IMR-90 (cell line): Measurements from ENCODE around the gene CTNNA2. TPM values are rescaled to one million over a fixed set of nuclear protein-coding genes. Genes with fewer than 3 reads are reported as not detected.

Source experiments
- ATAC-seq: fragments of 200-7000 bp; cut with Tn5 transposase; 2 replicates; pipeline ENCODE4 v1.9.1; 2020; ENCODE audit warnings: low read depth, mild to moderate bottlenecking, moderate library complexity
- BruUV-seq: library from RNA; stranded (reverse); fragments of 400-500 nt; replicated peaks from 2 replicates; lab custom pipeline; 2021; lab: Mats Ljungman, UMichigan
- CTCF ChIA-PET: fragments of 300-600 bp; formaldehyde crosslinking; extraction: SDS; loops from one replicate; lab custom pipeline; 2021; ENCODE audit warnings: antibody characterized with exemption; lab: Yijun Ruan, JAX
- POLR2A ChIA-PET: fragments of 300-600 bp; sonication (Branson Sonifier 250); formaldehyde crosslinking; loops from one replicate; lab custom pipeline; 2022; ENCODE audit warnings: antibody characterized with exemption; ENCODE audit not compliant: unreplicated experiment; lab: Charles Lee
- DNase-seq: peaks from one replicate; pipeline ENCODE4 v3.0.0; 2013
- H2AFZ ChIP-seq: replicated peaks from 2 replicates; pipeline ENCODE3; 2013; ENCODE audit warnings: low read length, mild to moderate bottlenecking; ENCODE audit not compliant: poor library complexity
- H2AK5ac ChIP-seq: 2 replicates; pipeline ENCODE4 v1.6.1; 2013; ENCODE audit warnings: low read depth, low read length, inconsistent platforms
- H2AK9ac ChIP-seq: replicated peaks from 2 replicates; pipeline ENCODE3; 2013; ENCODE audit warnings: mild to moderate bottlenecking, low read depth, low read length, moderate library complexity; ENCODE audit not compliant: poor library complexity
- H2BK120ac ChIP-seq: 2 replicates; pipeline ENCODE4 v1.6.1; 2013; ENCODE audit warnings: low read depth, low read length, inconsistent platforms
- H2BK15ac ChIP-seq: 3 replicates; pipeline ENCODE4 v1.6.1; 2013; ENCODE audit warnings: low read depth, low read length, inconsistent platforms
- H2BK20ac ChIP-seq: 2 replicates; pipeline ENCODE4 v1.6.1; 2013; ENCODE audit warnings: low read depth, mild to moderate bottlenecking, inconsistent platforms, low read length, moderate library complexity
- H2BK5ac ChIP-seq: 2 replicates; pipeline ENCODE4 v1.6.1; 2013; ENCODE audit warnings: mild to moderate bottlenecking, low read depth, low read length, inconsistent platforms; ENCODE audit not compliant: poor library complexity, severe bottlenecking
- H3K14ac ChIP-seq: replicated peaks from 2 replicates; pipeline ENCODE4 v1.6.1; 2013; ENCODE audit warnings: low read depth, low read length, inconsistent platforms
- H3K18ac ChIP-seq: 2 replicates; pipeline ENCODE4 v1.6.1; 2013; ENCODE audit warnings: low read depth, low read length, control low read depth
- H3K23ac ChIP-seq: 2 replicates; pipeline ENCODE4 v1.6.1; 2013; ENCODE audit warnings: low read depth, low read length, inconsistent platforms
- H3K27ac ChIP-seq: 2 replicates; pipeline ENCODE4 v1.5.1; 2013; ENCODE audit warnings: mild to moderate bottlenecking, control low read depth, low read length; ENCODE audit not compliant: insufficient read depth
- H3K27me3 ChIP-seq: 2 replicates; pipeline ENCODE4 v1.6.1; 2013; ENCODE audit warnings: low read length; ENCODE audit not compliant: control insufficient read depth, insufficient read depth
- H3K36me3 ChIP-seq: 2 replicates; pipeline ENCODE4 v1.6.1; 2013; ENCODE audit warnings: low read length, mixed read lengths; ENCODE audit not compliant: control insufficient read depth, insufficient read depth
- H3K4ac ChIP-seq: 2 replicates; pipeline ENCODE4 v1.6.1; 2013; ENCODE audit warnings: low read depth, low read length, inconsistent platforms
- H3K4me1 ChIP-seq: 2 replicates; pipeline ENCODE4 v1.6.1; 2013; ENCODE audit warnings: low read length, mixed read lengths; ENCODE audit not compliant: control insufficient read depth, insufficient read depth
- H3K4me2 ChIP-seq: 2 replicates; pipeline ENCODE4 v1.6.1; 2013; ENCODE audit warnings: low read depth, mild to moderate bottlenecking, control low read depth, low read length, moderate library complexity
- H3K4me3 ChIP-seq: 2 replicates; pipeline ENCODE4 v1.5.1; 2013; ENCODE audit warnings: low read depth, mild to moderate bottlenecking, control low read depth, low read length, moderate library complexity; ENCODE audit not compliant: insufficient read depth
- H3K56ac ChIP-seq: 2 replicates; pipeline ENCODE4 v1.6.1; 2013; ENCODE audit warnings: low read length, inconsistent platforms; ENCODE audit not compliant: insufficient read depth; ENCODE audit errors: extremely low read depth
- H3K79me1 ChIP-seq, 2 experiments: 2 replicates each; pipeline ENCODE4 v1.6.1; 2013; ENCODE audit warnings: low read length in 2 of 2, inconsistent platforms in 1 of 2, low read depth in 1 of 2
- H3K9ac ChIP-seq: 2 replicates; pipeline ENCODE4 v1.6.1; 2013; ENCODE audit warnings: low read depth, low read length, control low read depth
- H3K9me1 ChIP-seq: 2 replicates; pipeline ENCODE4 v1.6.1; 2013; ENCODE audit warnings: low read length, inconsistent platforms; ENCODE audit not compliant: insufficient read depth
- H3K9me3 ChIP-seq: 2 replicates; pipeline ENCODE4 v1.6.1; 2013; ENCODE audit warnings: low read length; ENCODE audit not compliant: control insufficient read depth, insufficient read depth
- H4K20me1 ChIP-seq: 2 replicates; pipeline ENCODE4 v1.6.1; 2013; ENCODE audit warnings: low read length, inconsistent platforms; ENCODE audit not compliant: insufficient read depth
- H4K5ac ChIP-seq: 2 replicates; pipeline ENCODE4 v1.6.1; 2013; ENCODE audit warnings: mild to moderate bottlenecking, low read depth, low read length, control low read depth
- H4K8ac ChIP-seq, 2 experiments: 2 replicates each; pipeline ENCODE4 v1.6.1; 2013; ENCODE audit warnings: low read depth in 2 of 2, low read length in 2 of 2, control low read depth in 1 of 2, inconsistent platforms in 1 of 2
- H4K91ac ChIP-seq: 2 replicates; pipeline ENCODE4 v1.6.1; 2013; ENCODE audit warnings: low read depth, low read length, inconsistent platforms; ENCODE audit not compliant: insufficient read depth
- BHLHE40 ChIP-seq: fragments of 150-350 bp; IDR thresholded peaks from 2 replicates; pipeline ENCODE4 v1.6.1; 2016; ENCODE audit warnings: mild to moderate bottlenecking, low read depth, low read length
- CEBPB ChIP-seq: IDR thresholded peaks from 2 replicates; pipeline ENCODE4 v1.6.1; 2012; ENCODE audit warnings: low read depth, low read length, improper control_type of control experiment
- CHD1 ChIP-seq: IDR thresholded peaks from 2 replicates; pipeline ENCODE4 v1.6.1; 2012; ENCODE audit warnings: low read depth, low read length, improper control_type of control experiment
- ELK1 ChIP-seq: fragments of 150-350 bp; IDR thresholded peaks from 2 replicates; pipeline ENCODE4 v1.6.1; 2016; ENCODE audit warnings: low read depth, mild to moderate bottlenecking, low read length, moderate library complexity, borderline replicate concordance
- FOS ChIP-seq: fragments of 150-350 bp; IDR thresholded peaks from 2 replicates; pipeline ENCODE4 v1.6.1; 2016; ENCODE audit warnings: low read depth, low read length
- MAFK ChIP-seq: IDR thresholded peaks from 2 replicates; pipeline ENCODE4 v1.6.1; 2012; ENCODE audit warnings: low read depth, low read length, improper control_type of control experiment
- MAZ ChIP-seq: IDR thresholded peaks from 2 replicates; pipeline ENCODE4 v1.6.1; 2012; ENCODE audit warnings: low read depth, mild to moderate bottlenecking, low read length, improper control_type of control experiment, moderate library complexity, borderline replicate concordance
- MXI1 ChIP-seq: IDR thresholded peaks from 2 replicates; pipeline ENCODE4 v1.6.1; 2012; ENCODE audit warnings: low read depth, mild to moderate bottlenecking, low read length, moderate library complexity, borderline replicate concordance
- NFE2L2 ChIP-seq: fragments of 150-350 bp; IDR thresholded peaks from 2 replicates; pipeline ENCODE4 v1.6.1; 2016; ENCODE audit warnings: low read depth, mild to moderate bottlenecking, low read length
- POLR2A ChIP-seq: IDR thresholded peaks from 2 replicates; pipeline ENCODE4 v1.6.1; 2012; ENCODE audit warnings: mild to moderate bottlenecking, low read depth, low read length
- RAD21 ChIP-seq: IDR thresholded peaks from 2 replicates; pipeline ENCODE4 v1.6.1; 2012; ENCODE audit warnings: low read length, improper control_type of control experiment
- RCOR1 ChIP-seq: IDR thresholded peaks from 2 replicates; pipeline ENCODE4 v1.6.1; 2012; ENCODE audit warnings: mild to moderate bottlenecking, low read length, improper control_type of control experiment; ENCODE audit not compliant: insufficient replicate concordance
- RFX5 ChIP-seq: IDR thresholded peaks from 2 replicates; pipeline ENCODE4 v1.8.0; 2012; ENCODE audit warnings: low read depth, mild to moderate bottlenecking, low read length, moderate library complexity
- SMC3 ChIP-seq: fragments of 150-350 bp; IDR thresholded peaks from 2 replicates; pipeline ENCODE4 v1.6.1; 2016; ENCODE audit warnings: low read depth, mild to moderate bottlenecking, antibody characterized with exemption, low read length, moderate library complexity
- USF2 ChIP-seq: fragments of 150-350 bp; IDR thresholded peaks from 2 replicates; pipeline ENCODE4 v1.6.1; 2017; ENCODE audit warnings: mild to moderate bottlenecking, antibody characterized with exemption, low read length, low read depth
- dilution Hi-C: fragments of 300-500 bp; cut with HindIII; formaldehyde crosslinking; loops from one replicate; pipeline ENCODE4 v1.14.3; 2018; ENCODE audit warnings: low sequenced_read_pairs; ENCODE audit not compliant: unreplicated experiment
- in situ Hi-C: fragments of 300-500 bp; cut with MboI; formaldehyde crosslinking; loops from 3 replicates; pipeline ENCODE4 v1.14.3; 2019; ENCODE audit warnings: low sequenced_read_pairs, inconsistent platforms, mixed read lengths
- intact Hi-C: fragments of 100-400 bp; cut with micrococcal nuclease; formaldehyde crosslinking; loops from 2 replicates; pipeline ENCODE4 v1.10.0; 2022
- polyA plus RNA-seq, 3 experiments: library from polyadenylated mRNA; depleted of rRNA; stranded (reverse); fragments of >200 nt; gene quantifications; 2 replicates each; pipeline ENCODE4 v1.2.3, GENCODE V29; 2012; ENCODE audit warnings: low replicate concordance in 1 of 3
- total RNA-seq: library from RNA; depleted of rRNA; stranded (reverse); fragments of >200 nt; gene quantifications from 2 replicates; pipeline ENCODE4 v1.2.3, GENCODE V29; 2012
- TF ChIP-seq, protein P1 (sequence below): conservative IDR thresholded peaks from 2 replicates; pipeline ENCODE4 v1.5.1; 2012; ENCODE audit warnings: mild to moderate bottlenecking, low read depth, low read length, improper control_type of control experiment

CTNNA2 gene
- total and polyA plus RNA-seq, 2 of the 4 experiments (the other 2 are of a cell fraction) = not detected

DNA sequence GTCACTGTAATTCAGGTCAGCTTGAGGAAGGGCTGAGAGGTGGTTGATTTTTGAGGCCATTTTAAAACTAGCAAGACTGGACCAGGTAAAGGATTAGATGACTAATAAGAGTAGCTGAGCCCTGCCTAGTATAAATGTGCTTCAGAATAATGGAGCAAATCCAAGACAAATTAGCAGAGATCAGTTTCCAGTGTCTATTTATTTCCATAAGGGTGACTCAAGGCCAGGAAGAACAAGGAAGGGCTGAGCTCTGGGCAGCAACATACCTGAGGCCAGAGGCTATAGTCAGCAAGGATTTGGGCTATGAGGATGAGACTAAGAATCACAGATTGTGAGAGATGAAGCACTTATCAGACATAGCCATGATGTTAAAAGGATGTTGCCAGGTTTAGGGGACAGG is 1130.7 kb downstream of the CTNNA2 start:
- Histone ChIP-seq H3K36me3 (no peaks in the 10 kb centered on the region), H2BK120ac (no peak overlapping the region), H2AFZ (no peak overlapping the region), H4K5ac (no peak overlapping the region), H4K91ac (no peak overlapping the region), H2BK15ac (no peak overlapping the region), H4K8ac (no peak overlapping the region), H2BK5ac (no peak overlapping the region), H4K20me1 (no peaks in the 10 kb centered on the region), H3K18ac (no peak overlapping the region), H3K56ac (no peak overlapping the region), H3K23ac (no peak overlapping the region), H3K4me3 (no peak overlapping the region), H3K27ac (no peak overlapping the region), H3K9me3 (peaks cover 5% of the 10 kb centered on the region; the same call in 1 of the 2 replicates), H3K4me2 (no peak overlapping the region), H3K9me1 (no peaks in the 10 kb centered on the region), H2AK5ac (no peak overlapping the region), H3K27me3 (no peaks in the 10 kb centered on the region), H3K4me1 (no peaks in the 10 kb centered on the region), H3K14ac (no peak overlapping the region), H3K9ac (no peak overlapping the region), H2AK9ac (no peak overlapping the region), H3K4ac (no peak overlapping the region), H3K79me1 (no peaks in the 10 kb centered on the region), H2BK20ac (no peak overlapping the region)
- intact Hi-C loops (no loop called here), in situ Hi-C loops (no loop called here), dilution Hi-C loops (no loop called here)
- no peak for TF ChIP-seq NFE2L2
- no peak for TF ChIP-seq MAZ
- TF ChIP-seq, protein P1, sequence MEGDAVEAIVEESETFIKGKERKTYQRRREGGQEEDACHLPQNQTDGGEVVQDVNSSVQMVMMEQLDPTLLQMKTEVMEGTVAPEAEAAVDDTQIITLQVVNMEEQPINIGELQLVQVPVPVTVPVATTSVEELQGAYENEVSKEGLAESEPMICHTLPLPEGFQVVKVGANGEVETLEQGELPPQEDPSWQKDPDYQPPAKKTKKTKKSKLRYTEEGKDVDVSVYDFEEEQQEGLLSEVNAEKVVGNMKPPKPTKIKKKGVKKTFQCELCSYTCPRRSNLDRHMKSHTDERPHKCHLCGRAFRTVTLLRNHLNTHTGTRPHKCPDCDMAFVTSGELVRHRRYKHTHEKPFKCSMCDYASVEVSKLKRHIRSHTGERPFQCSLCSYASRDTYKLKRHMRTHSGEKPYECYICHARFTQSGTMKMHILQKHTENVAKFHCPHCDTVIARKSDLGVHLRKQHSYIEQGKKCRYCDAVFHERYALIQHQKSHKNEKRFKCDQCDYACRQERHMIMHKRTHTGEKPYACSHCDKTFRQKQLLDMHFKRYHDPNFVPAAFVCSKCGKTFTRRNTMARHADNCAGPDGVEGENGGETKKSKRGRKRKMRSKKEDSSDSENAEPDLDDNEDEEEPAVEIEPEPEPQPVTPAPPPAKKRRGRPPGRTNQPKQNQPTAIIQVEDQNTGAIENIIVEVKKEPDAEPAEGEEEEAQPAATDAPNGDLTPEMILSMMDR = no peak
- TF ChIP-seq RAD21 = no peak
- TF ChIP-seq FOS = no peak
- TF ChIP-seq CEBPB = no peak
- TF ChIP-seq SMC3 = no peak
- TF ChIP-seq MXI1 = no peak
- no peak for TF ChIP-seq BHLHE40
- no peak for TF ChIP-seq ELK1
- TF ChIP-seq CHD1 = no peak
- TF ChIP-seq RFX5 = no peak
- no peak for TF ChIP-seq USF2
- TF ChIP-seq MAFK = no peak
- TF ChIP-seq POLR2A = no peak
- no peak for TF ChIP-seq RCOR1
- CTCF ChIA-PET = no interaction called here
- no TSS peak for BruUV-seq
- ATAC-seq (no peak), DNase-seq (no peak)
- POLR2A ChIA-PET = no interaction called here
